Measurements from ENCODE around the gene SH3RF3.

- no peak for TF ChIP-seq MAX (IDR thresholded peaks at IDR 0.05; ENCODE audit: low read depth)
- TF ChIP-seq CTCF (IDR thresholded peaks at IDR 0.05), result no peak
- no peak for TF ChIP-seq EP300 (IDR thresholded peaks at IDR 0.05; ENCODE audit: borderline replicate concordance in 1 of 2, low read depth in 1 of 2, low read length in 1 of 2)
- no peak for TF ChIP-seq POLR2AphosphoS5 (IDR thresholded peaks at IDR 0.05; ENCODE audit: low read depth, low read length)
- TF ChIP-seq FOXM1 (IDR thresholded peaks at IDR 0.05; ENCODE audit: low read depth), result no peak
- TF ChIP-seq TEAD4 (IDR thresholded peaks at IDR 0.05; ENCODE audit: borderline replicate concordance, insufficient read depth), result no peak
- no peak for TF ChIP-seq SMC3 (IDR thresholded peaks at IDR 0.05; ENCODE audit: low read depth, low read length)
- no peak for TF ChIP-seq RFX5 (IDR thresholded peaks at IDR 0.05; ENCODE audit: low read length)
Measured at GRCh38 chr2:109457366-109457765, 328.4 kb downstream of the SH3RF3 start.

All from SK-N-SH (cell line).